Calu3 (cell line): ENCODE measurements around the gene ZFP62. TPM values are rescaled to one million over a fixed set of nuclear protein-coding genes. Genes with fewer than 3 reads are reported as not detected.
A peak's percentile ranks its signal among the peaks of the same experiment; 100 is the strongest.

Experiments used
- BruUV-seq: library from RNA; stranded (reverse); fragments of 400-500 nt; replicated peaks from 2 replicates; lab custom pipeline; 2021; lab: Mats Ljungman, UMichigan
- CTCF ChIA-PET: fragments of 300-600 bp; sonication (Branson Sonifier 250); formaldehyde crosslinking; loops from one replicate; lab custom pipeline; 2022; ENCODE audit warnings: antibody characterized with exemption; lab: Charles Lee
- DNase-seq: peaks from one replicate; pipeline ENCODE4 v3.0.0; 2022
- H3K27ac Mint-ChIP-seq: one replicate; pipeline ENCODE4 v1.8.0; 2022; ENCODE audit warnings: mixed read lengths; ENCODE audit not compliant: unreplicated experiment
- H3K27me3 Mint-ChIP-seq: one replicate; pipeline ENCODE4 v1.8.0; 2022; ENCODE audit warnings: mixed read lengths; ENCODE audit not compliant: unreplicated experiment
- H3K36me3 Mint-ChIP-seq: one replicate; pipeline ENCODE4 v1.8.0; 2022; ENCODE audit warnings: mild to moderate bottlenecking, moderate library complexity, mixed read lengths; ENCODE audit not compliant: insufficient read depth, unreplicated experiment
- H3K4me1 Mint-ChIP-seq: one replicate; pipeline ENCODE4 v1.8.0; 2022; ENCODE audit warnings: mild to moderate bottlenecking, low read depth, mixed read lengths; ENCODE audit not compliant: unreplicated experiment
- H3K4me3 Mint-ChIP-seq: one replicate; pipeline ENCODE4 v1.8.0; 2022; ENCODE audit warnings: mild to moderate bottlenecking, low read depth, moderate library complexity, mixed read lengths; ENCODE audit not compliant: unreplicated experiment
- H3K9me3 Mint-ChIP-seq: one replicate; pipeline ENCODE4 v1.8.0; 2022; ENCODE audit warnings: low read depth, mixed read lengths; ENCODE audit not compliant: unreplicated experiment
- CTCF ChIP-seq: fragments of 200-600 bp; IDR thresholded peaks from one replicate; pipeline ENCODE4 v1.8.0; 2022; ENCODE audit warnings: antibody characterized with exemption; ENCODE audit not compliant: unreplicated experiment
- intact Hi-C: fragments of 100-400 bp; cut with micrococcal nuclease; formaldehyde crosslinking; loops from one replicate; pipeline ENCODE4 v1.10.0; 2022; ENCODE audit not compliant: unreplicated experiment
- total RNA-seq: library from RNA; stranded (reverse); gene quantifications from 2 replicates; pipeline ENCODE4 v1.2.3, GENCODE V29; 2022

Gene ZFP62
- total RNA-seq, 1 experiment from 2014 or later: 46.4 TPM

- no TSS peak for BruUV-seq
- CTCF ChIA-PET: interaction anchor here (1.5 kb wide), 1 partner anchor 9 kb away, joined by 5 read pairs; no protein-coding TSS in a partner anchor
- no peak overlapping the region for H3K4me3 Mint-ChIP-seq
- H3K4me1 Mint-ChIP-seq: peaks cover 5% of the 10 kb centered on the region
- no peaks in the 10 kb centered on the region for H3K27me3 Mint-ChIP-seq
- no peak overlapping the region for H3K27ac Mint-ChIP-seq
- DNase-seq: no peak
- no peaks in the 10 kb centered on the region for H3K9me3 Mint-ChIP-seq
- intact Hi-C loops: no loop called here
- TF ChIP-seq CTCF: no peak
- H3K36me3 Mint-ChIP-seq: no peaks in the 10 kb centered on the region
Observed at GRCh38 chr5:180816608-180817534, 44.2 kb downstream of the ZFP62 start.

GRCh38 chr5:180815293-180815917 lies 45.7 kb downstream of the ZFP62 start:
- Mint-ChIP-seq H3K4me3 (no peak overlapping the region), H3K27ac (no peak overlapping the region), H3K27me3 (no peaks in the 10 kb centered on the region), H3K4me1 (peaks cover 14% of the 10 kb centered on the region), H3K9me3 (no peaks in the 10 kb centered on the region), H3K36me3 (peaks cover 9% of the 10 kb centered on the region)
- no peak for TF ChIP-seq CTCF
- intact Hi-C loops: no loop called here
- CTCF ChIA-PET: interaction anchor here (0.6 kb wide), 2 partner anchors 13 to 1144 kb away, joined by 3 read pairs; partner anchors contain the start of gene MGAT1
- BruUV-seq: no TSS peak
- DNase-seq: no peak

GRCh38 chr5:180813420-180813819 lies 47.7 kb downstream of the ZFP62 start:
- BruUV-seq: no TSS peak
- H3K9me3 Mint-ChIP-seq: no peaks in the 10 kb centered on the region
- no peaks in the 10 kb centered on the region for H3K27me3 Mint-ChIP-seq
- peaks cover 27% of the 10 kb centered on the region for H3K4me1 Mint-ChIP-seq
- no peak overlapping the region for H3K27ac Mint-ChIP-seq
- intact Hi-C loops: no loop called here
- CTCF ChIA-PET: interaction anchor here (0.7 to 1.0 kb wide), 3 partner anchors 12 to 53 kb away, joined by 3 to 4 read pairs (median 3); no protein-coding TSS in a partner anchor
- peaks cover 22% of the 10 kb centered on the region for H3K36me3 Mint-ChIP-seq
- no peak overlapping the region for H3K4me3 Mint-ChIP-seq
- no peak for TF ChIP-seq CTCF
- no peak for DNase-seq

- Mint-ChIP-seq H3K9me3 (no peaks in the 10 kb centered on the region), H3K27me3 (no peaks in the 10 kb centered on the region), H3K36me3 (peaks cover 22% of the 10 kb centered on the region), H3K27ac (peak overlapping the region; percentile 44), H3K4me3 (peak overlapping the region; percentile 72), H3K4me1 (peaks cover 45% of the 10 kb centered on the region)
- TF ChIP-seq CTCF: no peak
- intact Hi-C loops: no loop called here
- no peak for DNase-seq
- CTCF ChIA-PET: interaction anchor here (0.6 to 1.3 kb wide), 3 partner anchors 14 to 395 kb away, joined by 3 to 11 read pairs (median 4); no protein-coding TSS in a partner anchor
- no TSS peak for BruUV-seq
Observed at GRCh38 chr5:180811623-180812124, 49.4 kb downstream of the ZFP62 start.
